Measurements from ENCODE around the gene MLPH.

DNA sequence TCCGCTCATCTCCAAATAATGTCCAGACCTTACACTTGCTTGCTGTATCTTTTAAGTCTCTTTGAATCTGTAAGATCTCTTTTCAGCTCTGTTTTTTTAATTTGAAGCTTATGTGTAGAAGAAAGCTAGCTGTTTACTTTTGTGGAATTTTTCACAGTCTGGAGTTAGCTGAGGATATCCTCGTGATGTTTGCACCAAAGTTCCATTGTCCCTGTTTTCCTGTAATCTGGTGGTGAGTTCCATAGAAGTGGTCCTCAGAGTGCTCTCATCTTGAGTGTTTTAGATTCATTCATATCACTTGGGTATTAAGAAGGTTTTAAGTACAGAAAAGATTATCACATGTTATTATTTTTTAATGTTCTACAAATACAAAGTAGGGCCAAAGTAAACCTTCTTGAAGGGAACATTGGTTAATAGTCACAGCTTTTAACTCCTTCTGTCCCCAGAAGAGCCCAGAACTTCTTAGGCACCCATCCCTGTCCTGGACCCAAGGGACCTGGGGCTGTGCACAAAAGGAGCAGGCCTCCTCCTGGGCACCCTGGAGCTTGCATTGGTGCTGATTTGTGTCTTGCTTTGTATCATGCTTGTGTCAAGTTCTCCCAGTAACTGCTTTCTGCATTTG is 15.0 kb downstream of the MLPH start:
- TF ChIP-seq, protein P1, sequence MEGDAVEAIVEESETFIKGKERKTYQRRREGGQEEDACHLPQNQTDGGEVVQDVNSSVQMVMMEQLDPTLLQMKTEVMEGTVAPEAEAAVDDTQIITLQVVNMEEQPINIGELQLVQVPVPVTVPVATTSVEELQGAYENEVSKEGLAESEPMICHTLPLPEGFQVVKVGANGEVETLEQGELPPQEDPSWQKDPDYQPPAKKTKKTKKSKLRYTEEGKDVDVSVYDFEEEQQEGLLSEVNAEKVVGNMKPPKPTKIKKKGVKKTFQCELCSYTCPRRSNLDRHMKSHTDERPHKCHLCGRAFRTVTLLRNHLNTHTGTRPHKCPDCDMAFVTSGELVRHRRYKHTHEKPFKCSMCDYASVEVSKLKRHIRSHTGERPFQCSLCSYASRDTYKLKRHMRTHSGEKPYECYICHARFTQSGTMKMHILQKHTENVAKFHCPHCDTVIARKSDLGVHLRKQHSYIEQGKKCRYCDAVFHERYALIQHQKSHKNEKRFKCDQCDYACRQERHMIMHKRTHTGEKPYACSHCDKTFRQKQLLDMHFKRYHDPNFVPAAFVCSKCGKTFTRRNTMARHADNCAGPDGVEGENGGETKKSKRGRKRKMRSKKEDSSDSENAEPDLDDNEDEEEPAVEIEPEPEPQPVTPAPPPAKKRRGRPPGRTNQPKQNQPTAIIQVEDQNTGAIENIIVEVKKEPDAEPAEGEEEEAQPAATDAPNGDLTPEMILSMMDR (IDR thresholded peaks at IDR 0.05) = no peak
- no peak for TF ChIP-seq POLR2A (IDR thresholded peaks at IDR 0.05)

Measured in lower leg skin (tissue), 3 donors.